Suprapubic skin (tissue), 4 donors: ENCODE measurements around the gene RBMS1. TPM values are rescaled to one million over a fixed set of nuclear protein-coding genes. Genes with fewer than 3 reads are reported as not detected.

Experiments used
- DNase-seq, 2 donors: peaks; one replicate each; pipeline ENCODE4 v3.0.0-alpha.2; 2019; ENCODE audit warnings: low spot score in 2 of 2
- H3K27ac ChIP-seq: fragments of 200-600 bp; sonication (generic); one replicate; pipeline ENCODE4 v1.5.1; 2019
- H3K27me3 ChIP-seq: fragments of 200-600 bp; sonication (generic); one replicate; pipeline ENCODE4 v1.5.1; 2019
- H3K36me3 ChIP-seq: fragments of 200-600 bp; sonication (generic); one replicate; pipeline ENCODE4 v1.5.1; 2019
- H3K4me1 ChIP-seq: fragments of 200-600 bp; sonication (generic); one replicate; pipeline ENCODE4 v1.5.1; 2019
- H3K4me3 ChIP-seq: fragments of 200-600 bp; sonication (generic); one replicate; pipeline ENCODE4 v1.5.1; 2019; ENCODE audit warnings: mild to moderate bottlenecking
- H3K9me3 ChIP-seq: fragments of 200-600 bp; sonication (generic); one replicate; pipeline ENCODE4 v1.5.1; 2019
- CTCF ChIP-seq, 2 donors: fragments of 200-600 bp in 1 of 2; fragments of 450-650 bp in 1 of 2; sonication (generic) in 1 of 2; IDR thresholded peaks; one replicate each; pipeline ENCODE4 v1.5.1; 2016 to 2019; ENCODE audit warnings: antibody characterized with exemption in 2 of 2, mild to moderate bottlenecking in 1 of 2, moderate library complexity in 1 of 2
- EP300 ChIP-seq: sonication (generic); formaldehyde crosslinking; IDR thresholded peaks from one replicate; pipeline ENCODE4 v1.6.1; 2017; ENCODE audit warnings: antibody characterized with exemption
- POLR2A ChIP-seq, 2 donors: fragments of 450-650 bp; IDR thresholded peaks; one replicate each; pipeline ENCODE4 v1.6.1; 2017; ENCODE audit warnings: antibody characterized with exemption in 2 of 2, mild to moderate bottlenecking in 2 of 2, moderate library complexity in 2 of 2
- POLR2AphosphoS5 ChIP-seq, 3 donors: sonication (generic); formaldehyde crosslinking; IDR thresholded peaks; one replicate each; pipeline ENCODE4 v1.6.1; 2017; ENCODE audit warnings: antibody characterized with exemption in 3 of 3
- WGBS: methylation state at CpG from one replicate; pipeline ENCODE4 v1.1.5; 2018; 5-methylcytosine and 5-hydroxymethylcytosine counted together
- total RNA-seq, 4 donors: library from RNA; depleted of rRNA; stranded (reverse); fragments of >200 nt; gene quantifications; one replicate each; pipeline ENCODE4 v1.1.0, GENCODE V29; 2016

RBMS1 gene
- total RNA-seq, 4 donors from 2014 or later = 55.7 to 92.2 (median 62.2) TPM

GRCh38 chr2:160516547-160517365, 23.1 kb upstream of the RBMS1 start:
- Histone ChIP-seq H3K4me3 (no peak overlapping the region), H3K27ac (no peak overlapping the region), H3K27me3 (no peaks in the 10 kb centered on the region), H3K36me3 (no peaks in the 10 kb centered on the region), H3K4me1 (peaks cover 3% of the 10 kb centered on the region), H3K9me3 (no peaks in the 10 kb centered on the region)
- TF ChIP-seq POLR2AphosphoS5 (IDR thresholded peaks at IDR 0.05) = no peak
- TF ChIP-seq CTCF (IDR thresholded peaks at IDR 0.05) = no peak
- no peak for TF ChIP-seq EP300
- TF ChIP-seq POLR2A (IDR thresholded peaks at IDR 0.05) = no peak
- DNase-seq = no peak
- WGBS = 72% methylated on average over 10 of the region's 10 CpGs

GRCh38 chr2:160515120-160515519, 21.5 kb upstream of the RBMS1 start:
- WGBS = 78% methylated on average over 1 of the region's 1 CpG
- no peak for DNase-seq
- Histone ChIP-seq H3K36me3 (no peaks in the 10 kb centered on the region), H3K4me3 (no peak overlapping the region), H3K4me1 (peaks cover 3% of the 10 kb centered on the region), H3K9me3 (no peaks in the 10 kb centered on the region), H3K27me3 (no peaks in the 10 kb centered on the region), H3K27ac (no peak overlapping the region)
- TF ChIP-seq POLR2AphosphoS5 (IDR thresholded peaks at IDR 0.05) = no peak
- no peak for TF ChIP-seq POLR2A (IDR thresholded peaks at IDR 0.05)
- no peak for TF ChIP-seq EP300
- TF ChIP-seq CTCF (IDR thresholded peaks at IDR 0.05) = no peak

GRCh38 chr2:160513120-160513519, 19.5 kb upstream of the RBMS1 start:
- H3K9me3 ChIP-seq = no peaks in the 10 kb centered on the region
- no peaks in the 10 kb centered on the region for H3K27me3 ChIP-seq
- H3K4me3 ChIP-seq = no peak overlapping the region
- H3K4me1 ChIP-seq = peaks cover 3% of the 10 kb centered on the region
- TF ChIP-seq CTCF (IDR thresholded peaks at IDR 0.05) (no peak), POLR2AphosphoS5 (IDR thresholded peaks at IDR 0.05) (no peak), EP300 (no peak), POLR2A (IDR thresholded peaks at IDR 0.05) (no peak)
- no peaks in the 10 kb centered on the region for H3K36me3 ChIP-seq
- 81% methylated on average over 4 of the region's 4 CpGs for WGBS
- no peak for DNase-seq
- no peak overlapping the region for H3K27ac ChIP-seq

GRCh38 chr2:160512491-160512890, 18.9 kb upstream of the RBMS1 start:
- TF ChIP-seq EP300 = no peak
- no peak for TF ChIP-seq POLR2AphosphoS5 (IDR thresholded peaks at IDR 0.05)
- no peak for TF ChIP-seq CTCF (IDR thresholded peaks at IDR 0.05)
- no peak for TF ChIP-seq POLR2A (IDR thresholded peaks at IDR 0.05)
- H3K27me3 ChIP-seq = no peaks in the 10 kb centered on the region
- 95% methylated on average over 4 of the region's 4 CpGs for WGBS

GRCh38 chr2:160510617-160511016, 17.0 kb upstream of the RBMS1 start:
- 55% methylated on average over 2 of the region's 2 CpGs for WGBS
- no peaks in the 10 kb centered on the region for H3K9me3 ChIP-seq
- no peaks in the 10 kb centered on the region for H3K4me1 ChIP-seq
- H3K27ac ChIP-seq = no peak overlapping the region
- no peak overlapping the region for H3K4me3 ChIP-seq
- H3K36me3 ChIP-seq = no peaks in the 10 kb centered on the region
- TF ChIP-seq POLR2AphosphoS5 (IDR thresholded peaks at IDR 0.05) (no peak), CTCF (IDR thresholded peaks at IDR 0.05) (no peak), EP300 (no peak), POLR2A (IDR thresholded peaks at IDR 0.05) (no peak)
- DNase-seq = no peak
- H3K27me3 ChIP-seq = no peaks in the 10 kb centered on the region

More at GRCh38 chr2:160512491-160512890, 18.9 kb upstream of the RBMS1 start:
- no peak overlapping the region for H3K4me3 ChIP-seq
- no peak overlapping the region for H3K27ac ChIP-seq
- DNase-seq = no peak
- no peaks in the 10 kb centered on the region for H3K9me3 ChIP-seq
- no peaks in the 10 kb centered on the region for H3K36me3 ChIP-seq
- peaks cover 3% of the 10 kb centered on the region for H3K4me1 ChIP-seq
